NAMALWA (cell line): ENCODE data around the gene ASIC2.
"Not testable (repeated sequence)": the region's sequence is repeated elsewhere in the genome, so short reads cannot be mapped to it uniquely, and the experiment has no call there.

ENCODE experiments used
- DNase-seq: peaks from one replicate; pipeline ENCODE4 v3.0.0-alpha.2; 2015; ENCODE audit warnings: low spot score

Gene ASIC2

GRCh38 chr17:32980230-32980629 is 312.9 kb downstream of the ASIC2 start:
- DNase-seq = no peak

DNA sequence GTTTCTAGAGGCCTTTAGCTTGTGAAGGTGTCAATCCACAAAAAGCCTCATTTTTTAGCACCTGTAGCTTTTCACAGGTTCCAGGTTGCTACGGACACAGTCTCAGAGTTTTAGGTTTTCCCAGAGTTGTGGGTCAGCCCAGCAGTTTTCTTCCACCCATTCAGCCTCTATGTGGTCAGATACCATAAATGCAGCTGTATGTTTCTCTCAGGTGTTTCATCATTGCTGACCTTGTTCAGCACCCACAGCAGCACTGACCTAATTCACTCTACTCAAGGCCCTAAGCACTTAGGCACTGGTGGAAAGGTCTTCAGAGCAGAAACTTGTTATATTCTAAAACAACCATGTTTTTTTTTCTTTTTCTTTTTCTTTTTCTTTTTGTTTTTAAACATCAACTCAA is 316.5 kb downstream of the ASIC2 start:
- DNase-seq = no peak

GRCh38 chr17:32976131-32976530 is 317.0 kb downstream of the ASIC2 start:
- no peak for DNase-seq

GRCh38 chr17:32971171-32971570 is 321.9 kb downstream of the ASIC2 start:
- DNase-seq = no peak

GRCh38 chr17:32970281-32970680 is 322.8 kb downstream of the ASIC2 start:
- DNase-seq = no peak

DNA sequence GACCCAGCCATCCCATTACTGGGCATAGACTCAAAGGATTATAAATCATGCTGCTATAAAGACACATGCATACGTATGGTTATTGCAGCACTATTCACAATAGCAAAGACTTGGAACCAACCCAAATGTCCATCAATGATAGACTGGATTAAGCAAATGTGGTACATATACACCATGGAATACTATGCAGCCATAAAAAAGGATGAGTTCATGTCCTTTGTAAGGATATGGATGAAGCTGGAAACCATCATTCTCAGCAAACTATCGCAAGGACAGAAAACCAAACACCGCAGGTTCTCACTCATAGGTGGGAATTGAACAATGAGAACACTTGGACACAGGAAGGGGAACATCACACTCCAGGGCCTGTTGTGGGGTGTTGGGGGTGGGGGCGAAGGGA is 323.9 kb downstream of the ASIC2 start:
- not testable (repeated sequence) for DNase-seq

DNA sequence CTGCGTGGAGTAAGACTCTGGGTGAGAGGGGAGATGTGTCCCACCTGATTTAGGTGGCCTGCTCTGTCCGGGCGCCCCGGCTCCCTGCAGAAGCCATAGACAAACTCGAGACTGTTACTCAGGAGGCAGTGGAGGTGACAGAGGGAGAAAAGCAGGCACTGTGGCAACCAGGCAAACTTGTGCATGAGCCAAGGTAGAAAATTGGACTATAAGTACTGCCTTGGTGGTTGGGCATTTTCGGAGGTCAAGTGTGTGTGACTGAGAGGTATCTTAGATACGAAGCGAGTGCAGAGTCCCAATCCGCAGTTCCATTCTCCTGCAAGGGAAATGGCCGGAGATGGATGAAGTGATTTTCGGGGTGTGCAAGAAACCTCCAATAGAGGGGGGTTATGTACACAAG is 328.6 kb downstream of the ASIC2 start:
- no peak for DNase-seq
